IPS-18c (cell line): ENCODE results near the gene ERICH2.

Experiments
- H3K4me3 ChIP-seq: 2 replicates; pipeline ENCODE4 v1.7.0; 2013; ENCODE audit warnings: low read depth, mild to moderate bottlenecking, low read length, moderate library complexity; ENCODE audit not compliant: insufficient read depth
- H3K9me3 ChIP-seq: one replicate; pipeline ENCODE4 v1.6.1; 2013; ENCODE audit warnings: mild to moderate bottlenecking, low read length, moderate library complexity; ENCODE audit not compliant: control insufficient read depth, insufficient read depth

The ERICH2 gene

DNA sequence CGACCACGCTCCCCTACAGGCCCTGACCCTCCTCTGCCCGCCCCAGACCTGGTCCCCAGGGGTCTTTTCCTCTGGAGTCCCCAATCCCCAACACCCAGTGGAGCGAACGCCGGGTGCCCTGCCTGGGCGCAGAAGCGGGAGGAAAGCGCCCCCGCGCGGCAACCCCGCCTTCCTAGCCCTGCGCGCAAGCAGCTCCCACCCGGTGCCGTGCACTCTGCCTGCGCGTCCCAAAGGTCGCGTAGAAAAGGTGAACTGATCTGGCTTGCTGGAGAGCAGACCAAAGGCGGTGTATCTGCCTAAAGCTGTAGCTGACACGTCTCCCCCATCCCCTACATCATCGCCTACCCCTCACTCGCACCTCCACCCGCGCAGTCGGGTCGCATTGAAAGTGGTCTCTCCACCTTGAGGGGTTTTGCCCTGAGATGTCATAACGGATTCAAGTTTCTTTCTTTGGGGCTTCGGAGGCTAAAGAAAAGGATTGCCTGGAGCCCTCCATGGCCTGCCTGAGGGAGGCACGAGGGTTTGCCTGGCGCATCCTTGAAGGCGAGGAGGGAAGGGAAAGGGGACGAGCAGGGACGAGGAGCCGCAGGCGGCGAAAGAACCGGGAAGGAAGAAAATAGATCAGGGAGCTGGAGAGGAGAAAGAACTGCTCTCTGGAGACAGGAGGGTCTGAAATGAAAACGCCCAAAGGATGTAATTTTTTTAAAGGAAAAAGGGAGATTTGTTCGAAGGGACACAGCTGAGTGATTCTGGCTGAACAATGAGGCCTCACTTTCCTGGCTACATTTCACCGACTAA lies 52.3 kb downstream of the ERICH2 start:
- Histone ChIP-seq H3K4me3 (peak overlapping the region; percentile 63), H3K9me3 (peaks cover 7% of the 10 kb centered on the region)

DNA sequence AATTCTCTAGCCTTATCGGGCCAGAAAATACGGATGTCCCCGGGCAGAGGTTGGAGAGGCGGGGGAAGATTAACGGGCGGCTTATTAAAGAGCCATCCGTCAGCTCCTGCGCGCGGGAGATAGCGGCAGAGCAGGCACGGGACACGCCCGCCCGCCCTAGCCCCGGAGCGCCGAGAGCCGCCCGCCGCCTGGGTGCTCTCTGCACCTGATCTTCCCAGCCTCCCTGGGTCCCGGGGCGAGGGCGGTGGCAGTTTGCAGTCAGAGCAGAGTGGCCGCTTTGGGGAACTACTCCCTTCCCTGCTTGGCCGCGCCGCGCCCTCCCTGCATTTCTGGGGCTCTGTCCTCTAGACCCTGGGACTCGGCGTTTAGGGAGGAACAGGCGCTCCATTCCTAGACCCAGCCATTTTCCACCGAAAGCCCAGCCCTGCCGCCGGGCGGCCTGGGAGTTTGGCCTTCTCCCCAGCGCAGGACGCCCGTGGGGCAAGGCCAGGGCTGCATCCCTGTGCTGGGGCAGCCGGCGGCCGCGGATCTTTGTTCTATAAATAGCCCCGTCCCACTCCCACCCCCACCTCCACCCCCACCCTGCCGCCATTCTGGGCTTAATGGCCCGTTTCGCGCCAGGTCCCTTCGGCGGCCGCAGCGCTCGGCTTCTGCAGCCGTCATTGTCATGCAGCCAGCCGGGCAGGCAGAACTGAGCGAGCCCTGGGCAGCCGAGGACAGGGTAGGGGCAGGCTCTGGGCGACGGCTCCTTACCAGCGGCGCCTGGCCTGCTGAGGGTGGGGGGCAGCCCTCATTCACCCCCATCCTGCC lies 53.1 kb downstream of the ERICH2 start:
- Histone ChIP-seq H3K9me3 (peaks cover 7% of the 10 kb centered on the region), H3K4me3 (peak overlapping the region; percentile 63)

DNA sequence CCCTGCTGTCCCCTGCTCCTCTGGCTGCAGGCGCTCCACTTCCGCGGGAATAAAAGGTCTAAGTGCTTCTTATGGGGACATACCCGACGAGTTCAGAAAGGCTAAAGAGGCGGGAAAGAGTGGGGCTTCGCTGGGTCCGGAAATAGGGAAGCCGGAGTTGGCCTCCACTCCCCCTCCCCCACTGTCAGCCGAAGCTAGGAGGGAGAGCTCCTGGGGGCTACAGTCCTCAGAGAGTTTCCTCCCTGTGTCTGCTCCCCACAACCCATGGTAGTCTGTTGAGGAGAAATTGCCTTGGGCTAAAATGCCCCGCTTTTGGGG lies 53.7 kb downstream of the ERICH2 start:
- Histone ChIP-seq H3K9me3 (peaks cover 7% of the 10 kb centered on the region), H3K4me3 (peak overlapping the region; percentile 63)

DNA sequence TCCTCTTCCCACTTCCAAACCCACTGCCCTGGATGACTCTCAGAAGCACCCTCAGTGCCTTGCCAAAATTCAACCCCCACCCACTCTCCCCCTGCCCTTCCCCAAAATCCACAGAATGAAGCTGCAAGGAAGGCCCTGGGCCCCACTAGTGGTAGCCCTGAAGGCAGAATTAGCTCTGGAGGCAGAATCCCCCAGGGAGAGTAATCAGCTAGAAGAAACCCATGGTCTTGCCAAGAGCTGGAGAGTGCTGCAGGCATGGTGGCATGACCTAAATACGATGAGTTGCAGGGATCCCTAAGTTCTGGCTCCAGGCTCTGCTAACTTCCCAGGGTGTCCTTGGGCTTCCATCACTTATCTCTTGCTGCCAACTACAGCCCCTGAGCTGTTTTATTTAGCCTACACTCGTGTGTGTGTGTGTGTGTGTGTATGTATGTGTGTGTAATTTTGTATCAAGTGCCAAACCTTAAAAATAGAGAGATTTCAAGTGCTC lies 54.4 kb downstream of the ERICH2 start:
- Histone ChIP-seq H3K9me3 (peaks cover 4% of the 10 kb centered on the region), H3K4me3 (no peak overlapping the region)

DNA sequence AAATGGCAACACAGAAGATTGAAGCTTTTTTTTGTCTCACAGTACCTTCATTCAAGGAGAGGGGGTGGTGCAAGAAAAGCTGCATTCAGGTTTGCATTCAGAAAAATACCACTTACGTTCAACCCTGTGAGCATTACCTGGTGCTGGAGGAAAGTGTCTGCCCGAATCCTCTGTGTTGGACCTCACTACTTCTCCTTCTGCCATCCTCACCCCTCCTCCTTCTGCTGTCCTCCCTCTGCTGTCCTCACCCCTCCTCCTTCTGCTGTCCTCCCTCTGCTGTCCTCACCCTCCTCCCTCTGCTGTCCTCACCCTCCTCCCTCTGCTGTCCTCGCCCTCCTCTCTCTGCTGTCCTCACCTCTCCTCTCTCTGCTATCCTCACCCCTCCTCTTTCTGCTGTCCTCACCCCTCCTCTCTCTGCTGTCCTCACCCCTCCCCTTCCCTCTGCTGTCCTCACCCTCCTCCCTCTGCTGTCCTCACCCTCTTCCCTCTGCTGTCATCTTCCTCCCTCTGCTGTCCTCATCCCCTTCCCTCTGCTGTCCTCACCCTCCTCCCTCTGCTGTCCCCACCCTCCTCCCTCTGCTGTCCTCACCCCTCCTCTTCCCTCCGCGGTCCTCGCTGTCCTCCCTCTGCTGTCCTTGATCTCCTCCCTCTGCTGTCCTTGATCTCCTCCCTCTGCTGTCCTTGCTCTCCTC lies 57.8 kb downstream of the ERICH2 start:
- Histone ChIP-seq H3K4me3 (no peak overlapping the region), H3K9me3 (peaks cover 2% of the 10 kb centered on the region)

DNA sequence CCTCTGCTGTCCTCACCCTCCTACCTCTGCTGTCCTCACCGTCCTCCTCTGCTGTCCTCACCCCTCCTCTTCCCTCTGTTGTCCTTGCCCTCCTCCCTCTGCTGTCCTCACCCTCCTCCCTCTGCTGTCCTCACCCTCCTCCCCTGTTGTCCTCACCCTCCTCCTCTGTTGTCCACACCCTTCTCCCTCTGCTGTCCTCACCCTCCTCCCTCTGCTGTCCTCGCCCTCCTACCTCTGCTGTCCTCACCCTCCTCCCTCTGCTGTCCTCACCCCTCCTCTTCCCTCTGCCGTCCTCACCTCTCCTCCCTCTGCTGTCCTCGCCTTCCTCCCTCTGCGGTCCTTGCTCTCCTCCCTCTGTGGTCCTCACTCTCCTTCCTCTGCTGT lies 58.3 kb downstream of the ERICH2 start:
- peaks cover 2% of the 10 kb centered on the region for H3K9me3 ChIP-seq
- no peak overlapping the region for H3K4me3 ChIP-seq

DNA sequence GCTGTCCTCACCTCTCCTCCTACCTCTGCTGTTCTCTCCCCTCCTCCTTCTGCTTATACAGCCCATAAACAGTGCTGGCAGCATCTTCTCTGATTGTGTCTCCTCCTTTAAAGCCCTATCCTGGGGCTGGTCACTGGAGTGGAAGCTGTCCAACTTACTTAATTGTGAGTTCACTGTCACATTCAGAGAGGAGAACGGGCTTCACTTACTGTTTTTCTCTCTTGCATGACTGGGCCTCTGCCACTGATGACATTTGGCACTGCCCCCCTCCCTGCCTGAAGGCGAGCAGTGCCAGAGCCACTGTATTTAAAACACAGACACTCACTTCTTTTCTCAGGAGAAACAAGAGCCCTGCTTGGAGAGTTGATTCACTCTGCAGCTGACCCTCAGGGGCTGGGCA lies 58.9 kb downstream of the ERICH2 start:
- peaks cover 2% of the 10 kb centered on the region for H3K9me3 ChIP-seq
- no peak overlapping the region for H3K4me3 ChIP-seq

DNA sequence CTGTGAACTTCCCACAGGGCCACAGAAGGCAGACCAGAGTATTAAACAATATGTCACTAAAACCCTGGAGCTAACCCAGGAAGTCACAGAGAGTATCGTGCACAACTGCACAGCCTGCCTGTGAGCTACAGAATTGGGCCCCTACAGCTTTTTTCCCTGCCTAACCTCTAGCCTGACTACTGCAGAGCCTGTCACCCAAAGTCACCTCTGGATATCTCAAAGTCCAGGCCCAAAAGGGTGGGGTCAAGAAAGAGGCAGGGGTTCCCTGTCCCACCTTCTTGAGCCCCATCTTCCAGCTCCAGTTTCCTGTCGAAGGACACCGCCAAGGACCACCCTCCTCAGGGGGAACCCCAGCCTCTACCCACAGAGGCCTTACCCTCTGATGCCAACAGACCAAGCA lies 60.0 kb downstream of the ERICH2 start:
- Histone ChIP-seq H3K9me3 (peaks cover 2% of the 10 kb centered on the region), H3K4me3 (no peak overlapping the region)

DNA sequence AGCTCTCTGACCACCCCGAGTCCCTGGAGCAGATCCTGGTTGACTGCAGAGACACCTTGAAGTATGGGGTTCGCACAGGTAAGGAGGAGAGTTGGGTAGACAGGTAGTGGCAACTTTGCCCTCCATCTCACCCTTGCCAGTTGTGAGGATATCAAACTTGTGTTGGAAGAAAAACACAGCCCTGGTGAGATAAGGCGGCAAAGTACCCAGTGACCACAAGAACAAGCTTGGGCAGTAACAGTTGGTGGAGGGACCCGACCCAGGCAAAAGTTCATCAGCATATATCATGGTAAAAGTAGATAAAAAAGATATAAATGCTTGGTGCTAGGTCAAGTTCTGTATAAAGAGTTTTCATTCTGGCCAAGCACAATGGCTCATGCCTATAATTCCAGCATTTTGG lies 60.9 kb downstream of the ERICH2 start:
- H3K4me3 ChIP-seq = no peak overlapping the region
- H3K9me3 ChIP-seq = peaks cover 2% of the 10 kb centered on the region

DNA sequence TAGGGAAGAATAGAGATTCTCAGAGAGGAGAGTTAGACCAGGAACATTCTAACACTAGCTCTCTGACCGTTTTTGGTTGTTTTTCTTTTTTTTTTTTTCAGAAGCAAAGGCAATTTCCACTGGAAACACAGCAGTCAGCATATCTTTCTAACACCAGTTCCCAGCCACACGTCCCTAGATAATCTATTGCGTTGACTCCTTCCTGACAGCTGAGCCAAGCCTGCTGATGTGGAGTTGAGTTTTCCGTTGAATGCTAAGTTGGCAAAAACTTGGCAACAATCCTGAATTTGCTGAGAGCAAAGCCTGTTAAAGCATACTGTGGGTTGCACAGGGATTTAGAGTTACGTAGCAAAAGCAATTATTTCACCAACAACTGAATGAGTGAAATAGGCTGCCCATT lies 65.8 kb downstream of the ERICH2 start:
- Histone ChIP-seq H3K9me3 (no peaks in the 10 kb centered on the region), H3K4me3 (no peak overlapping the region)

DNA sequence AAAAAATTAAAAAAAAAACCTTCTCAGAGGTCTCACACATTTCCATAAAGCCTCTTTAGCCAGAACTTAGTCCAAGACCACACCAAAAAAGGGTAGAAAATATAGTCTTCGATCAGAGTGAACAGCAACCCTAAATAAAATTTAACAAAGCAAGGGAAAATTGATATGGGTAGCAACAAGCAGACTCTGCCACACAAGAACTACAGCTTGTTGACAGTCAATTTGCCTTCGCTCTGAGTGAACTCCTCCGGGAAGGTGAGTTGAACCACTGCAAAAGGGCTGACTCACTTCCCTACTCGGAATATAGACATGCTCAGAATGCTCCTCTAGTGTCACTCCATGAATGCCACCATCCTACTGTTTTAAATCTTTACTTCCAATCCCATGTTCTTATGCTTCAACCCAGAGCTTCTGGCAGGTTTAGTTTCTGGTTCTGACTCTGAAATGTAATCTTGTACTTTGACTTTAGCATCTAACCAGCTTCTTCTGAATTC lies 70.6 kb downstream of the ERICH2 start:
- Histone ChIP-seq H3K9me3 (no peaks in the 10 kb centered on the region), H3K4me3 (no peak overlapping the region)

DNA sequence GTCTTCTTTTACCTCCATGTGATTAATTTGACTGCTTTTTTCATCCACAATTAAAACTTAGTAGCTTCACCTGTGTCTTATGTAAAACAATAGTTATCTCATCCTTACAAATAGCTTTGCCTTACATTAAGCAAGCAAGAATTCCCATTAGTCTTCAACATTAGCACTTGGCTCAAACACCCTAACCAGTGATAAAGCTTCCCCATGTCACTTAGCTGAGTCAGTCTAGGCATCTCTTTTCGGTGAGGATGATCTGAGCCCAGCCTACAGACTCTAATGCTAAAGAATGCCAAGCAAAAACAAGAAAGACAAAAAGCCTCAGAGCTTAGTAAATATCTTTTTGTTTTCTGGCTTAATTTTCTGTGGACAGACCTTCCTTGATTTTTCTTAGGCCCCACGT lies 72.6 kb downstream of the ERICH2 start:
- Histone ChIP-seq H3K4me3 (no peak overlapping the region), H3K9me3 (no peaks in the 10 kb centered on the region)

DNA sequence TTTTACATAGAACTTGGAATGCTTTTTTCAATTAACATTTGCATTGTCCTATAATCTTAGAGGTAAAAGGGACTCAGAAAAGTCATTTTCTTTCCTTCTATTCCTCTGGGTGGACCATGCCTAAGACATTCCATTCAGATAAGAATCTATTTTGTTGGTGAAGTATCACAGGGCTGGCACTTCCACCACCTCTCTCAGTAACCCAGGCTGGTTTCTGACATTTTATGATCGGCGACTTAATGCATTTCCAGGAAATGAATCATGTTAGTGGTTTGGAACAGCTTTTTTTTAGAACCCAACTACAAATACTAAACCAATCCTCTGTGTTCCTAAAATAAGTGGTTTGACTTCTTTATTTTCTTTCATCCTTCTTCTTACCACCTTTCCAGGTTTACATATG lies 73.5 kb downstream of the ERICH2 start:
- H3K9me3 ChIP-seq = no peaks in the 10 kb centered on the region
- H3K4me3 ChIP-seq = no peak overlapping the region

DNA sequence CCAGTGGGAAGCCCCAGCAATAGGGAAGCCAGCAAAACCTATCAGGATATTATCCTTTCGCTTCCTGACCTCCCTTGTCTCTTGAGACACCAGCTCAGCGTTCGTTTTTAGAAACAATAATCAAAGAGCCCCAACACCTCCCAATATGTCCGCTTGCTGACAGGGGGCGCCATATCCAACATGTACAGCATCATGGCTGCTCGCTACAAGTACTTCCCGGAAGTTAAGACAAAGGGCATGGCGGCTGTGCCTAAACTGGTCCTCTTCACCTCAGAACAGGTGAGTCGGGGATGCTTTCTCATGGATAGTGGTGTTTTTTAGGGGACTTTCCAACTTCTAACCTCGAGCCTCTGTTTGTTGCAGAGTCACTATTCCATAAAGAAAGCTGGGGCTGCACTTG lies 75.2 kb downstream of the ERICH2 start:
- no peaks in the 10 kb centered on the region for H3K9me3 ChIP-seq
- no peak overlapping the region for H3K4me3 ChIP-seq

DNA sequence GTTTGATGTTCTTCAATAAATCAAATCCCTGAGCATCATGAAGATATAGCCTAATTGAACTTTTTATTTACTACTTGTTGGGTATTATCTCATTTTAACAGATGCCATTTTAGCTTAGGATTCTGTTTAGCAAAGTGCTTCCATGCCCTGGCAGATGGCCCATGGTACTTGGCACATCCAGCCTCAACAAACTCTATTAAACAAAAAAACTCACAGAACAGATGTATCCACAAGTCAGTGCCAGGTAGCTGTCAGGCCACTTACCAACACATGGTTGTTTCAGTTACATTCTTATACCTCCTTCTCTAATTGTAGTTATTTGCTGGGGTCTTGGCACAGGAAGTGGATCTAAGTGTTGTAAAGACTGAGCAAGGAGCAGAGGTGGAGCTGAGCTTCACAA lies 76.1 kb downstream of the ERICH2 start:
- H3K9me3 ChIP-seq = no peaks in the 10 kb centered on the region
- H3K4me3 ChIP-seq = no peak overlapping the region

DNA sequence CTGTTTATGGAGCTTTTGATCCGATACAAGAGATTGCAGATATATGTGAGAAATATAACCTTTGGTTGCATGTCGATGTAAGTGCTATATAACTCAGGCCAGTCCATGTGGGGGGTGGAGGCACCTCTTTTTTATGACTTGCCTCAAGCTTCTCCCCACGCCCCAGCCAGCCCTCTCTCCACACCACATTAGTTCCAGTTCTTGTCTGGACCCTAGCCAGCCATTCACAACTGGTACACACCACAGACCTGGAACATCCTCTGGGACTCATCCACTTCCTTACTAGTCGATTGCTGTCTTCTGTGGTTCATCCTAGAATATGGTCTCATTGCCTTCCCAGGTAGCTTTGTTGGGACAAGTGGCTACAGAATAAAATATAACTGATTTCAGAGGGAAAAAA lies 77.5 kb downstream of the ERICH2 start:
- Histone ChIP-seq H3K4me3 (no peak overlapping the region), H3K9me3 (no peaks in the 10 kb centered on the region)
